Erythroblast (primary cell): ENCODE measurements around the gene CHRD.

ENCODE experiments used
- GATA1 ChIP-seq: IDR thresholded peaks from 2 replicates; pipeline ENCODE4 v1.6.1; 2011; ENCODE audit warnings: low read depth, mild to moderate bottlenecking, control low read depth, low read length, moderate library complexity
- POLR2A ChIP-seq: IDR thresholded peaks from 2 replicates; pipeline ENCODE4 v1.6.1; 2011; ENCODE audit warnings: mild to moderate bottlenecking, low read length

GRCh38 chr3:184359610-184360009 is 20.2 kb upstream of the CHRD start:
- TF ChIP-seq POLR2A: no peak
- TF ChIP-seq GATA1: no peak
